ENCODE results near the gene WNT7A. TPM values are rescaled to one million over a fixed set of nuclear protein-coding genes. Genes with fewer than 3 reads are reported as not detected.

The WNT7A gene
- total RNA-seq, 2 donors from 2014 or later, result 0.11 TPM; not detected in 1

- no peak for DNase-seq (ENCODE audit: low spot score)
- WGBS, result 79% methylated on average over 6 of the region's 6 CpGs
- Histone ChIP-seq H3K4me3 (no peak overlapping the region), H3K27ac (no peak overlapping the region), H3K9me3 (no peaks in the 10 kb centered on the region), H3K4me1 (replicated peaks) (peaks cover 15% of the 10 kb centered on the region), H3K27me3 (replicated peaks; ENCODE audit: insufficient read depth) (no peaks in the 10 kb centered on the region), H3K36me3 (no peaks in the 10 kb centered on the region)
- intact Hi-C loops (cut with DNase I), result no loop called here
- TF ChIP-seq POLR2A (IDR thresholded peaks at IDR 0.05) (no peak), CTCF (IDR thresholded peaks at IDR 0.05) (no peak), POLR2AphosphoS5 (IDR thresholded peaks at IDR 0.05) (no peak)
These were observed 3.3 kb downstream of the WNT7A start for GRCh38 chr3:13876451-13877100.

- H3K27ac ChIP-seq, result no peak overlapping the region
- no peak for DNase-seq (ENCODE audit: low spot score)
- H3K27me3 ChIP-seq (replicated peaks; ENCODE audit: insufficient read depth), result no peaks in the 10 kb centered on the region
- no peaks in the 10 kb centered on the region for H3K9me3 ChIP-seq
- H3K4me1 ChIP-seq (replicated peaks), result peaks cover 15% of the 10 kb centered on the region
- no peak for TF ChIP-seq POLR2A (IDR thresholded peaks at IDR 0.05)
- intact Hi-C loops (cut with DNase I), result no loop called here
- WGBS, result 53% methylated on average over 16 of the region's 16 CpGs
- H3K36me3 ChIP-seq, result no peaks in the 10 kb centered on the region
- no peak overlapping the region for H3K4me3 ChIP-seq
These were observed 5.0 kb downstream of the WNT7A start for GRCh38 chr3:13874891-13875290.

GRCh38 chr3:13873818-13874217 lies 6.1 kb downstream of the WNT7A start:
- intact Hi-C loops (cut with DNase I), result no loop called here
- Histone ChIP-seq H3K36me3 (no peaks in the 10 kb centered on the region), H3K4me3 (no peak overlapping the region), H3K9me3 (no peaks in the 10 kb centered on the region), H3K4me1 (replicated peaks) (peaks cover 6% of the 10 kb centered on the region), H3K27me3 (replicated peaks; ENCODE audit: insufficient read depth) (no peaks in the 10 kb centered on the region), H3K27ac (no peak overlapping the region)
- 28% methylated on average over 3 of the region's 3 CpGs for WGBS
- TF ChIP-seq CTCF (IDR thresholded peaks at IDR 0.05) (no peak), POLR2A (IDR thresholded peaks at IDR 0.05) (no peak), POLR2AphosphoS5 (IDR thresholded peaks at IDR 0.05) (no peak)
- no peak for DNase-seq (ENCODE audit: low spot score)

GRCh38 chr3:13872451-13872850 lies 7.4 kb downstream of the WNT7A start:
- no peak for DNase-seq (ENCODE audit: low spot score)
- intact Hi-C loops (cut with DNase I), result no loop called here
- H3K27me3 ChIP-seq (replicated peaks; ENCODE audit: insufficient read depth), result no peaks in the 10 kb centered on the region
- no peak overlapping the region for H3K27ac ChIP-seq
- H3K9me3 ChIP-seq, result no peaks in the 10 kb centered on the region
- no peak for TF ChIP-seq CTCF (IDR thresholded peaks at IDR 0.05)
- no peak for TF ChIP-seq POLR2A (IDR thresholded peaks at IDR 0.05)
- no peak for TF ChIP-seq POLR2AphosphoS5 (IDR thresholded peaks at IDR 0.05)
- H3K4me3 ChIP-seq, result no peak overlapping the region
- H3K4me1 ChIP-seq (replicated peaks), result no peaks in the 10 kb centered on the region
- WGBS, result 59% methylated on average over 4 of the region's 4 CpGs
- H3K36me3 ChIP-seq, result no peaks in the 10 kb centered on the region

GRCh38 chr3:13871791-13872190 lies 8.1 kb downstream of the WNT7A start:
- H3K27ac ChIP-seq, result no peak overlapping the region
- H3K4me1 ChIP-seq (replicated peaks), result no peaks in the 10 kb centered on the region
- no peaks in the 10 kb centered on the region for H3K36me3 ChIP-seq
- no peak overlapping the region for H3K4me3 ChIP-seq
- no peaks in the 10 kb centered on the region for H3K27me3 ChIP-seq (replicated peaks; ENCODE audit: insufficient read depth)
- 92% methylated on average over 4 of the region's 4 CpGs for WGBS
- no peaks in the 10 kb centered on the region for H3K9me3 ChIP-seq
- DNase-seq (ENCODE audit: low spot score), result no peak
- intact Hi-C loops (cut with DNase I), result no loop called here
- TF ChIP-seq CTCF (IDR thresholded peaks at IDR 0.05) (no peak), POLR2AphosphoS5 (IDR thresholded peaks at IDR 0.05) (no peak)

Measured in prostate gland (tissue), 2 donors.